WTC11 (cell line): ENCODE results near the gene ZNF609. TPM values are rescaled to one million over a fixed set of nuclear protein-coding genes. Genes with fewer than 3 reads are reported as not detected.

Source experiments
- ATAC-seq: fragments of 200-7000 bp; cut with Tn5 transposase; 2 replicates; pipeline ENCODE4 v1.10.0; 2021; ENCODE audit warnings: mild to moderate bottlenecking, moderate library complexity
- CTCF ChIA-PET: fragments of 300-600 bp; sonication (Branson Sonifier 250); formaldehyde crosslinking; loops from one replicate; lab custom pipeline; 2021; ENCODE audit warnings: antibody characterized with exemption; lab: Charles Lee
- POLR2A ChIA-PET: fragments of 350-600 bp; sonication (Branson Sonifier 250); formaldehyde crosslinking; loops from one replicate; lab custom pipeline; 2021; ENCODE audit warnings: antibody characterized with exemption; lab: Charles Lee
- DNase-seq: peaks from one replicate; pipeline ENCODE4 v3.0.0; 2021; ENCODE audit warnings: low spot score
- H3K27ac Mint-ChIP-seq: 2 replicates; pipeline ENCODE4 v1.8.0; 2021; ENCODE audit warnings: mixed read lengths
- H3K27me3 Mint-ChIP-seq: 2 replicates; pipeline ENCODE4 v1.8.0; 2021; ENCODE audit warnings: low read depth, mild to moderate bottlenecking, moderate library complexity, mixed read lengths
- H3K36me3 Mint-ChIP-seq: 2 replicates; pipeline ENCODE4 v1.8.0; 2021; ENCODE audit warnings: mixed read lengths
- H3K4me1 Mint-ChIP-seq: 2 replicates; pipeline ENCODE4 v1.8.0; 2022; ENCODE audit warnings: mixed read lengths
- H3K4me3 Mint-ChIP-seq: 2 replicates; pipeline ENCODE4 v1.8.0; 2021; ENCODE audit warnings: mild to moderate bottlenecking, moderate library complexity, mixed read lengths
- H3K9me3 Mint-ChIP-seq: 2 replicates; pipeline ENCODE4 v1.8.0; 2021; ENCODE audit warnings: mixed read lengths
- ELF4 ChIP-seq: sonication (generic); formaldehyde crosslinking; IDR thresholded peaks from 2 replicates; pipeline ENCODE4 v1.8.1; 2022; ENCODE audit warnings: low read depth, mild to moderate bottlenecking, moderate library complexity, missing genetic modification reagents
- ETV6 ChIP-seq: sonication (generic); formaldehyde crosslinking; IDR thresholded peaks from 2 replicates; pipeline ENCODE4 v1.8.1; 2022; ENCODE audit warnings: mild to moderate bottlenecking, missing genetic modification reagents
- FOXJ3 ChIP-seq: sonication (generic); formaldehyde crosslinking; IDR thresholded peaks from 2 replicates; pipeline ENCODE4 v1.9.0; 2021; ENCODE audit warnings: missing genetic modification reagents, mild to moderate bottlenecking, borderline replicate concordance
- FOXP1 ChIP-seq: sonication (generic); formaldehyde crosslinking; IDR thresholded peaks from 2 replicates; pipeline ENCODE4 v1.8.0; 2022; ENCODE audit warnings: missing genetic modification reagents, mild to moderate bottlenecking, moderate library complexity, borderline replicate concordance
- GABPB1 ChIP-seq: sonication (generic); formaldehyde crosslinking; IDR thresholded peaks from 2 replicates; pipeline ENCODE4 v1.8.1; 2023; ENCODE audit warnings: mild to moderate bottlenecking, missing genetic modification reagents
- GRHL2 ChIP-seq: fragments of 250-450 bp; sonication (Bioruptor Pico); IDR thresholded peaks from 2 replicates; pipeline ENCODE4 v1.8.0; 2022; ENCODE audit warnings: mild to moderate bottlenecking, moderate library complexity; ENCODE audit not compliant: insufficient replicate concordance, severe bottlenecking
- GTF2I ChIP-seq: fragments of 250-450 bp; sonication (Bioruptor Pico); conservative IDR thresholded peaks from 2 replicates; pipeline ENCODE4 v1.4.0; 2021; ENCODE audit warnings: mild to moderate bottlenecking
- IRF2 ChIP-seq: sonication (generic); formaldehyde crosslinking; IDR thresholded peaks from 2 replicates; pipeline ENCODE4 v1.8.0; 2022; ENCODE audit warnings: low read depth, missing genetic modification reagents, borderline replicate concordance
- JAZF1 ChIP-seq: fragments of 250-450 bp; sonication (Bioruptor Pico); IDR thresholded peaks from 2 replicates; pipeline ENCODE4 v1.9.0; 2021; ENCODE audit warnings: moderate library complexity, mild to moderate bottlenecking, inconsistent platforms
- MYBL2 ChIP-seq: sonication (generic); formaldehyde crosslinking; IDR thresholded peaks from 2 replicates; pipeline ENCODE4 v1.8.1; 2023; ENCODE audit warnings: mild to moderate bottlenecking, moderate library complexity, missing genetic modification reagents
- RELA ChIP-seq: sonication (generic); formaldehyde crosslinking; IDR thresholded peaks from 2 replicates; pipeline ENCODE4 v1.8.1; 2022; ENCODE audit warnings: missing genetic modification reagents, mild to moderate bottlenecking, borderline replicate concordance
- RORB ChIP-seq: fragments of 250-450 bp; sonication (Bioruptor Pico); IDR thresholded peaks from 2 replicates; pipeline ENCODE4 v1.9.0; 2021; ENCODE audit warnings: mild to moderate bottlenecking
- TEAD4 ChIP-seq: sonication (generic); formaldehyde crosslinking; IDR thresholded peaks from 2 replicates; pipeline ENCODE4 v1.8.0; 2022; ENCODE audit warnings: mild to moderate bottlenecking, missing genetic modification reagents
- ZNF396 ChIP-seq: fragments of 250-450 bp; sonication (Bioruptor Pico); IDR thresholded peaks from 2 replicates; pipeline ENCODE4 v1.8.0; 2021; ENCODE audit warnings: mild to moderate bottlenecking, moderate library complexity, borderline replicate concordance
- ZNF423 ChIP-seq: fragments of 250-450 bp; sonication (Bioruptor Pico); IDR thresholded peaks from 2 replicates; pipeline ENCODE4 v2.1.2; 2022; ENCODE audit warnings: mild to moderate bottlenecking, moderate library complexity
- total RNA-seq: library from RNA; stranded (reverse); gene quantifications from 3 replicates; pipeline ENCODE4 v1.2.3, GENCODE V29; 2021
- TF ChIP-seq, protein P1 (sequence below): sonication (generic); formaldehyde crosslinking; IDR thresholded peaks from 2 replicates; pipeline ENCODE4 v1.8.1; 2022; ENCODE audit warnings: low read depth, mild to moderate bottlenecking, moderate library complexity, missing genetic modification reagents, borderline replicate concordance
- TF ChIP-seq, protein P2 (sequence below): fragments of 250-450 bp; sonication (Bioruptor Pico); IDR thresholded peaks from 2 replicates; pipeline ENCODE4 v2.1.2; 2022; ENCODE audit warnings: mild to moderate bottlenecking, moderate library complexity
- TF ChIP-seq, protein P3 (sequence below): sonication (generic); formaldehyde crosslinking; IDR thresholded peaks from 2 replicates; pipeline ENCODE4 v1.8.0; 2022; ENCODE audit warnings: mild to moderate bottlenecking, missing genetic modification reagents
- TF ChIP-seq, protein P4 (sequence below): sonication (generic); formaldehyde crosslinking; conservative IDR thresholded peaks from 2 replicates; pipeline ENCODE4 v1.8.1; 2022; ENCODE audit warnings: mild to moderate bottlenecking, missing genetic modification reagents
- TF ChIP-seq, protein P5 (sequence below): fragments of 250-450 bp; sonication (Bioruptor Pico); conservative IDR thresholded peaks from 2 replicates; pipeline ENCODE4 v1.9.0; 2021; ENCODE audit warnings: mild to moderate bottlenecking
- TF ChIP-seq, protein P6 (sequence below): sonication (generic); formaldehyde crosslinking; IDR thresholded peaks from 2 replicates; pipeline ENCODE4 v1.8.1; 2022; ENCODE audit warnings: mild to moderate bottlenecking, moderate library complexity, missing genetic modification reagents
- TF ChIP-seq, protein P7 (sequence below): sonication (generic); formaldehyde crosslinking; IDR thresholded peaks from 2 replicates; pipeline ENCODE4 v1.8.1; 2022; ENCODE audit warnings: mild to moderate bottlenecking, missing genetic modification reagents, moderate library complexity, borderline replicate concordance
- TF ChIP-seq, protein P8 (sequence below): sonication (generic); formaldehyde crosslinking; IDR thresholded peaks from 2 replicates; pipeline ENCODE4 v1.8.0; 2023; ENCODE audit warnings: missing genetic modification reagents

The ZNF609 gene
- total RNA-seq, 1 experiment from 2014 or later, result 47.4 TPM

DNA sequence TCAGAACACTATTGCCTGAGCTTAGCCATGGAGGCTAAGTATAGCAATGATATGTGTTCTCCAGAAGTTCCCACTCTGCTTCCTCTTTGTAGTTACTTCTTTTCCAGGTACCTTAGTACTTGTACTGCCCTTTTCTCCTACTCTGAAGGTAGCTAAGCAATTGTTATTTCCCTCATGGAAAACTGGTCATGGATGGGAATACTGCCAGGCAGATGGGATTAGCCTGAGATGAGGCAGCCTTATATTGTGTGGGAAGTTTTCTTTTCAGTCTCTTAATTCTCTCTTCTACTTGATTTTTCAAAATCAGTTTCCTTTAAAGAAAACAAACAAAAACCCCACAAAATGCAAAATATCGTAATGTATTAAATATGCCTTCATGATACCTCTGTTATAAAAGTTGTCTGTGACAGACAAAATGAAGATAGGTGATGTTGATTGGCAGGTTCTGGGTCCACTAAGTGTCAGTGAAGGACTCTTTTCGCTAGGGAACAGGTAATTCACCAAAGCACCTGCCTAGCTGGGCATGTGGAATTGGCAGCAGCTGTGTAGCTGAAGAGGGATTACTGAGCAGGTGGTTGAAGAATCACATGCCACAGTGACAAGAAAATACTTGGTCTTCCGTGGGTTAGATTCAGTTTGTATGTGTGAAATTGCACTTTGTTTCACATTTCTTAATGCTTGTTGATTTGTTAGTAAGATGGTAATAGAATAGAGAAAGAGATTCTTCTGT is 4.1 kb downstream of the ZNF609 start (continued):
- TF ChIP-seq, protein P1, sequence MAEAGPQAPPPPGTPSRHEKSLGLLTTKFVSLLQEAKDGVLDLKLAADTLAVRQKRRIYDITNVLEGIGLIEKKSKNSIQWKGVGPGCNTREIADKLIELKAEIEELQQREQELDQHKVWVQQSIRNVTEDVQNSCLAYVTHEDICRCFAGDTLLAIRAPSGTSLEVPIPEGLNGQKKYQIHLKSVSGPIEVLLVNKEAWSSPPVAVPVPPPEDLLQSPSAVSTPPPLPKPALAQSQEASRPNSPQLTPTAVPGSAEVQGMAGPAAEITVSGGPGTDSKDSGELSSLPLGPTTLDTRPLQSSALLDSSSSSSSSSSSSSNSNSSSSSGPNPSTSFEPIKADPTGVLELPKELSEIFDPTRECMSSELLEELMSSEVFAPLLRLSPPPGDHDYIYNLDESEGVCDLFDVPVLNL, result no peak
- TF ChIP-seq GRHL2 (CRISPR knock-in tag) (no peak), ELF4 (CRISPR knock-in tag) (no peak), MYBL2 (CRISPR knock-in tag) (no peak), TEAD4 (CRISPR knock-in tag) (no peak), GTF2I (CRISPR knock-in tag) (no peak)
- TF ChIP-seq, protein P2, sequence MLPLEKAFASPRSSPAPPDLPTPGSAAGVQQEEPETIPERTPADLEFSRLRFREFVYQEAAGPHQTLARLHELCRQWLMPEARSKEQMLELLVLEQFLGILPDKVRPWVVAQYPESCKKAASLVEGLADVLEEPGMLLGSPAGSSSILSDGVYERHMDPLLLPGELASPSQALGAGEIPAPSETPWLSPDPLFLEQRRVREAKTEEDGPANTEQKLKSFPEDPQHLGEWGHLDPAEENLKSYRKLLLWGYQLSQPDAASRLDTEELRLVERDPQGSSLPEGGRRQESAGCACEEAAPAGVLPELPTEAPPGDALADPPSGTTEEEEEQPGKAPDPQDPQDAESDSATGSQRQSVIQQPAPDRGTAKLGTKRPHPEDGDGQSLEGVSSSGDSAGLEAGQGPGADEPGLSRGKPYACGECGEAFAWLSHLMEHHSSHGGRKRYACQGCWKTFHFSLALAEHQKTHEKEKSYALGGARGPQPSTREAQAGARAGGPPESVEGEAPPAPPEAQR (CRISPR knock-in tag), result no peak
- TF ChIP-seq, protein P3, sequence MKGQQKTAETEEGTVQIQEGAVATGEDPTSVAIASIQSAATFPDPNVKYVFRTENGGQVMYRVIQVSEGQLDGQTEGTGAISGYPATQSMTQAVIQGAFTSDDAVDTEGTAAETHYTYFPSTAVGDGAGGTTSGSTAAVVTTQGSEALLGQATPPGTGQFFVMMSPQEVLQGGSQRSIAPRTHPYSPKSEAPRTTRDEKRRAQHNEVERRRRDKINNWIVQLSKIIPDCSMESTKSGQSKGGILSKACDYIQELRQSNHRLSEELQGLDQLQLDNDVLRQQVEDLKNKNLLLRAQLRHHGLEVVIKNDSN, result no peak
- TF ChIP-seq, protein P4, sequence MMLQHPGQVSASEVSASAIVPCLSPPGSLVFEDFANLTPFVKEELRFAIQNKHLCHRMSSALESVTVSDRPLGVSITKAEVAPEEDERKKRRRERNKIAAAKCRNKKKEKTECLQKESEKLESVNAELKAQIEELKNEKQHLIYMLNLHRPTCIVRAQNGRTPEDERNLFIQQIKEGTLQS (CRISPR knock-in tag), result no peak

DNA sequence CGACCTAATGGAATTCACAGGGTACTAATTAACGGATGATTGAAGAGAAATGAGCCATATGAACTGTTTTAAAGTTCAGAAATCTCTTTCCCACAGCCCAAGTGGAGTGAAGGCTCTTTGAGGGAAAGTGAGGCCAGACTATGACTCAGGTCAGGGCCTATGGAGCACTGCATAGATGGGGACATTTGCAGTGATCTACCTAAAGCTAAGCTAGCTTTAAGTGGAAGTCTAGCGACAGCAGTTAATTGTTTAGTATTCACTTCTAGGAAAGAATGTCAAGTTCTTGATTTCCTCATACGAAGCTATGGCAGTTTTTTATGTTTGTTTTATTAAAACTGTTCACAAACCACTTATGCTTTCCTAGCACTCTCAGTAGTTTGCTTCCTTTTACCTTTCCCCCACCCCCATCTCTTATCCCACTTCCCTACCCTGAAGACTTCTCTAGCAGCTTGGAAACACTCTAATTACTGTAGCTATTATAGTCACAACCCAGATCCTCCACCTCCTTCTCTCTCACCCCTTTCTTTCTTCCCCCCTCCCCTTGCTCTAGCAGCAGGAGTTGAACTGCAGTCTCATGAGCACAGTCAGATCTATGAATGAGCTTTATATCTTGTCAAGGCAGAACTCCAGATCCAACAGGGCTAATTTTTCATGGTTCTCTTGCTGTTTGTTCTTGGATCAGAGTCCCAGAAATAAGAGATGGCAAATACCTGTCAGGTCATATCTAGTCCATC is 6.2 kb downstream of the ZNF609 start:
- ATAC-seq (peak; percentile 63), DNase-seq (no peak)
- Mint-ChIP-seq H3K27me3 (no peaks in the 10 kb centered on the region), H3K36me3 (peaks cover 4% of the 10 kb centered on the region), H3K4me3 (no peak overlapping the region), H3K4me1 (peaks cover 51% of the 10 kb centered on the region), H3K27ac (peak overlapping the region; percentile 38), H3K9me3 (no peaks in the 10 kb centered on the region)
- TF ChIP-seq, protein P5, sequence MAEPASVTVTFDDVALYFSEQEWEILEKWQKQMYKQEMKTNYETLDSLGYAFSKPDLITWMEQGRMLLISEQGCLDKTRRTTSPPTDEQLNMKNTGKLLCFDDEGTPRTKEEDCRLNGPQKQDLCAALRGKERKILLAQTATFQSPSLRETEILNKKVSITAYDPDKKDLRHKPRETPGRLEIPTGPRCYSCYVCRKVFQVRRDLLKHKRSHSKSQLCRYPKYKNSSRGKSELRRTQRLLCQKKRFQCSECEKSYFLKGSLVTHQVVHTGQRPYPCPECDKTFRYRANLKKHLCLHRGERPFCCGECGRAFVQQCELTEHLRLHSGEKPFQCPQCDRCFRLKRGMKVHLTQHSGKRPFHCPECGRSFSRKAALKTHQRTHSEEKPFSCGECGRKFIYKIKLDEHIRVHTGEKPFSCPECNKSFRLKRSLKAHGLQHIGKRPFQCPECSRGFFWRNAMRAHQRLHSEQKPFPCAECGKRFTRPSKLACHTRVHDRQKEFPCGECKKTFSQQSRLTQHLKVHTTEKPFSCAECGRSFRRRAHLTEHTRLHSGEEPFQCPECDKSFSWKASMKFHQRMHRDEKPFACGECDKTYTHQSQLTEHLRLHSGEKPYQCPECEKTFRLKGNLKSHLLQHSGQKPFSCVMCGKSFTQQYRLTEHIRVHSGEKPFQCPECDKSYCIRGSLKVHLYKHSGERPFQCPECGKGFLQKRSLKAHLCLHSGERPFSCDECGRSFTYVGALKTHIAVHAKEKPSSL (CRISPR knock-in tag), result no peak
- no peak for TF ChIP-seq IRF2
- no peak for TF ChIP-seq FOXJ3 (CRISPR knock-in tag)
- TF ChIP-seq, protein P4 (CRISPR knock-in tag), result no peak
- TF ChIP-seq GABPB1 (CRISPR knock-in tag), result no peak
- TF ChIP-seq, protein P6, sequence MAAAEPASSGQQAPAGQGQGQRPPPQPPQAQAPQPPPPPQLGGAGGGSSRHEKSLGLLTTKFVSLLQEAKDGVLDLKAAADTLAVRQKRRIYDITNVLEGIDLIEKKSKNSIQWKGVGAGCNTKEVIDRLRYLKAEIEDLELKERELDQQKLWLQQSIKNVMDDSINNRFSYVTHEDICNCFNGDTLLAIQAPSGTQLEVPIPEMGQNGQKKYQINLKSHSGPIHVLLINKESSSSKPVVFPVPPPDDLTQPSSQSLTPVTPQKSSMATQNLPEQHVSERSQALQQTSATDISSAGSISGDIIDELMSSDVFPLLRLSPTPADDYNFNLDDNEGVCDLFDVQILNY (CRISPR knock-in tag), result no peak
- no peak for TF ChIP-seq FOXP1
- TF ChIP-seq, protein P7, sequence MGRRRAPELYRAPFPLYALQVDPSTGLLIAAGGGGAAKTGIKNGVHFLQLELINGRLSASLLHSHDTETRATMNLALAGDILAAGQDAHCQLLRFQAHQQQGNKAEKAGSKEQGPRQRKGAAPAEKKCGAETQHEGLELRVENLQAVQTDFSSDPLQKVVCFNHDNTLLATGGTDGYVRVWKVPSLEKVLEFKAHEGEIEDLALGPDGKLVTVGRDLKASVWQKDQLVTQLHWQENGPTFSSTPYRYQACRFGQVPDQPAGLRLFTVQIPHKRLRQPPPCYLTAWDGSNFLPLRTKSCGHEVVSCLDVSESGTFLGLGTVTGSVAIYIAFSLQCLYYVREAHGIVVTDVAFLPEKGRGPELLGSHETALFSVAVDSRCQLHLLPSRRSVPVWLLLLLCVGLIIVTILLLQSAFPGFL (CRISPR knock-in tag), result no peak
- TF ChIP-seq ETV6 (CRISPR knock-in tag), result no peak
- no peak for TF ChIP-seq RELA (CRISPR knock-in tag)
- no peak for TF ChIP-seq ZNF396 (CRISPR knock-in tag)
- no peak for TF ChIP-seq RORB (CRISPR knock-in tag)
- no peak for TF ChIP-seq ZNF423
- TF ChIP-seq, protein P8, sequence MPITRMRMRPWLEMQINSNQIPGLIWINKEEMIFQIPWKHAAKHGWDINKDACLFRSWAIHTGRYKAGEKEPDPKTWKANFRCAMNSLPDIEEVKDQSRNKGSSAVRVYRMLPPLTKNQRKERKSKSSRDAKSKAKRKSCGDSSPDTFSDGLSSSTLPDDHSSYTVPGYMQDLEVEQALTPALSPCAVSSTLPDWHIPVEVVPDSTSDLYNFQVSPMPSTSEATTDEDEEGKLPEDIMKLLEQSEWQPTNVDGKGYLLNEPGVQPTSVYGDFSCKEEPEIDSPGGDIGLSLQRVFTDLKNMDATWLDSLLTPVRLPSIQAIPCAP (CRISPR knock-in tag), result no peak
- TF ChIP-seq JAZF1 (CRISPR knock-in tag), result no peak
- POLR2A ChIA-PET, result interaction anchor here (0.6 kb wide), 1 partner anchor 13 kb away, joined by 4 read pairs; no protein-coding TSS in a partner anchor
- CTCF ChIA-PET, result interaction anchor here (0.6 kb wide), 1 partner anchor 40 kb away, joined by 3 read pairs; no protein-coding TSS in a partner anchor
